HL-60 (cell line): ENCODE results near the gene PRR33.

Experiments
- DNase-seq, 2 experiments: peaks; one replicate each; pipeline ENCODE4 v3.0.0-alpha.2; 2010 to 2020; ENCODE audit warnings: low read depth in 1 of 2, low spot score in 1 of 2
- H3K27ac ChIP-seq: fragments of 250-450 bp; sonication (Bioruptor Pico); replicated peaks from 2 replicates; pipeline ENCODE4 v1.5.1; 2020; ENCODE audit warnings: mild to moderate bottlenecking, moderate library complexity
- H3K27me3 ChIP-seq: fragments of 250-450 bp; sonication (Bioruptor Pico); 2 replicates; pipeline ENCODE4 v1.5.1; 2021; ENCODE audit warnings: mild to moderate bottlenecking, moderate library complexity; ENCODE audit not compliant: insufficient read depth, poor library complexity, severe bottlenecking
- H3K4me3 ChIP-seq: replicated peaks from 2 replicates; pipeline ENCODE4 v1.5.1; 2011; ENCODE audit warnings: mild to moderate bottlenecking, control low read depth, low read length; ENCODE audit not compliant: insufficient read depth
- CTCF ChIP-seq: IDR thresholded peaks from one replicate; pipeline ENCODE4 v1.5.1; 2011; ENCODE audit warnings: low read length, control low read depth, inconsistent platforms; ENCODE audit not compliant: insufficient read depth
- GABPA ChIP-seq: IDR thresholded peaks from 2 replicates; pipeline ENCODE4 v1.6.1; 2012; ENCODE audit warnings: low read depth
- POLR2AphosphoS5 ChIP-seq: IDR thresholded peaks from 2 replicates; pipeline ENCODE4 v1.6.1; 2012; ENCODE audit warnings: low read depth
- REST ChIP-seq: IDR thresholded peaks from 2 replicates; pipeline ENCODE4 v1.6.1; 2012; ENCODE audit warnings: low read depth; ENCODE audit not compliant: insufficient replicate concordance
- SPI1 ChIP-seq: IDR thresholded peaks from 2 replicates; pipeline ENCODE4 v1.6.1; 2012; ENCODE audit warnings: low read depth, mild to moderate bottlenecking, borderline replicate concordance

Gene PRR33

GRCh38 chr11:1889224-1889930 is 2.3 kb downstream of the PRR33 start:
- DNase-seq, result peak in 1 of 2 experiments; percentile 14
- H3K27me3 ChIP-seq, result no peaks in the 10 kb centered on the region
- TF ChIP-seq POLR2AphosphoS5 (no peak), GABPA (no peak), SPI1 (no peak), REST (no peak), CTCF (no peak)
- no peak overlapping the region for H3K27ac ChIP-seq
- H3K4me3 ChIP-seq, result no peak overlapping the region

- Histone ChIP-seq H3K27me3 (no peaks in the 10 kb centered on the region), H3K27ac (no peak overlapping the region), H3K4me3 (no peak overlapping the region)
- TF ChIP-seq CTCF (no peak), POLR2AphosphoS5 (no peak), REST (no peak)
- DNase-seq, result no peak
Observed at GRCh38 chr11:1888811-1889210, 2.9 kb downstream of the PRR33 start.

- DNase-seq, result no peak
- TF ChIP-seq CTCF (no peak), REST (no peak), SPI1 (no peak), GABPA (no peak), POLR2AphosphoS5 (no peak)
- no peak overlapping the region for H3K4me3 ChIP-seq
- no peak overlapping the region for H3K27ac ChIP-seq
- H3K27me3 ChIP-seq, result no peaks in the 10 kb centered on the region
Observed at GRCh38 chr11:1888347-1888753, 3.3 kb downstream of the PRR33 start.
